Fibroblast of skin of abdomen (primary cell): ENCODE results near the gene EPHX1.
A peak's percentile ranks its signal among the peaks of the same experiment; 100 is the strongest.

ENCODE experiments used
- DNase-seq: peaks from one replicate; pipeline ENCODE4 v3.0.0-alpha.2; 2013

The EPHX1 gene

GRCh38 chr1:225842788-225843425 is 33.0 kb downstream of the EPHX1 start:
- no peak for DNase-seq

- no peak for DNase-seq
Observed at GRCh38 chr1:225843426-225843795, 33.5 kb downstream of the EPHX1 start.

DNA sequence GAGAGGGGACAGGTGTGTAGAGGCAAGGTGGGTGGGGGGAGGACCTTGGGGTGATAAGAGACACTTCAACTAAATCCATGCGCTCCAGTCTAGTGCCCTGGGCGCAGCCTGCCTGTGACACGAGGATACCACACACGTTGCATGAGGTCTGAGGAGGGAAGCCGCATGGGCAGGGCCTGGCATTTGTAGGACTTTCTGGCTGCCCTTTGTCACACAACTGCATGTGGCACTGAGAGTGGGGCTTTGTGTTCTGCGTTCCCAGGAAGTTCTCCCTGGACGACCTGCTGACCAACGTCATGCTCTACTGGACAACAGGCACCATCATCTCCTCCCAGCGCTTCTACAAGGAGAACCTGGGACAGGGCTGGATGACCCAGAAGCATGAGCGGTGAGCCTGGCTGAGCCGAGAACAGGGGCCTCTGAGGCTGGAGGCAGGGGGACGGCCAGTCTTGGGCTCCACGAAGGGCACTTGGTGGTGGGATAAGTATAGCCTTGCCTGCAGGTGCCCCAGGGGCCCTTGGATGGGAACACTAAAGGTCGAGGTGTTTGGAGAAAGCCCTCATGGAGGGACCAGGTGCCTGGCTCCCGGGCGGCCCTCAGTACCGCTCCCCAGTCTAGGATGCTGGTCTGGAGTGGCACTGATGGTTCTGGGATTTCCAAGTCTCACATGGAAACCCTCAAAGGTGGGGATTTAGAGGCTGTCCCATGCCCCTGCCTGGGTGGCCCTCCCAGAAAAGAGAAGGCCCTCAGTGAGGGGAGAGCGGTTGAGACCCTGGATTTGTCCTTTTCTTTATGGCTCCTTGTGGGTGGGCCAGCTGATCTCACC is 34.5 kb downstream of the EPHX1 start:
- no peak for DNase-seq

DNA sequence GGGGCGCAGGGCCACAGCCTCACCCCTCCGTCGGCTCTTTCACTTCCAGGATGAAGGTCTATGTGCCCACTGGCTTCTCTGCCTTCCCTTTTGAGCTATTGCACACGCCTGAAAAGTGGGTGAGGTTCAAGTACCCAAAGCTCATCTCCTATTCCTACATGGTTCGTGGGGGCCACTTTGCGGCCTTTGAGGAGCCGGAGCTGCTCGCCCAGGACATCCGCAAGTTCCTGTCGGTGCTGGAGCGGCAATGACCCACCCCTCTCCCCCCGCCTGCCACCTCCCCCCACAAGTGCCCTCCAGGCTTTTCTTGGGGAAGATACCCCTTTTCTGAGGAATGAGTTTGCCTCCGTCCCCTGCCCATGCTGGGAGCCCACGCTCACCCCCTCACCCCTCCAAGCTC is 35.2 kb downstream of the EPHX1 start:
- DNase-seq: no peak

DNA sequence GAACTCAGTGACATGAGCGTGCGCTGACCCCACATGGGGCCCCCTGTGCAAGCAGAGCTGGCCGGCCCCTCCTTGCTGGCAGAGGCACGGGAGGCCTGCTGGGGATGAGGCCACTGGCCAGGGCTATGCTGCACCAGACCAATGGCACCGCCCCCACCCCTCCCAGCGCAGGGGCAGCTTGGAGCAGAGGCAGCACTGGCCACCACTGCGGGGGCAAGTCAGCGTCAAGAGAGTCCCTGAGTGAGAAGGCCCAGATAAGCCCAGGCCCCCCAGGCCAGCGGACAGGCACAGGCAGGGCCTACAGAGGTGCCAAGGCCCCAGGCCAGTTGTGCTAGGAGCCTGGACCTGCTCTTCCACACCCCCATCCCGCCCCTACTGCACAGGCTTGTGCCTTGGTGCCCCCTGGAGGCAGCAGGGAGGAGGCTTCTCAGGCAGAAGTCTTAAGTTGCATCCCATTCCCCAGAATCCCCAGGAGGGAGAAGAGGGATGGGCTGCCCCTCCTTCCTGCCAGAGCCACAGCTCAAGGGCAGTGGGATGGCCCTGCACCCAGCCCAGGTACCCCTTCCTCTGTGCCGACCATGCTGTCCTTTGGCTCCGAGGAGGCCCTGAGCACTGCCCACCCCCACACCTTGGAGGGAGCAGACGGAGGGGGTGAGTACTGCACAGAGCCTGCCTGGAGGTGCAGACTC is 35.8 kb downstream of the EPHX1 start:
- peak; percentile 71 for DNase-seq

DNA sequence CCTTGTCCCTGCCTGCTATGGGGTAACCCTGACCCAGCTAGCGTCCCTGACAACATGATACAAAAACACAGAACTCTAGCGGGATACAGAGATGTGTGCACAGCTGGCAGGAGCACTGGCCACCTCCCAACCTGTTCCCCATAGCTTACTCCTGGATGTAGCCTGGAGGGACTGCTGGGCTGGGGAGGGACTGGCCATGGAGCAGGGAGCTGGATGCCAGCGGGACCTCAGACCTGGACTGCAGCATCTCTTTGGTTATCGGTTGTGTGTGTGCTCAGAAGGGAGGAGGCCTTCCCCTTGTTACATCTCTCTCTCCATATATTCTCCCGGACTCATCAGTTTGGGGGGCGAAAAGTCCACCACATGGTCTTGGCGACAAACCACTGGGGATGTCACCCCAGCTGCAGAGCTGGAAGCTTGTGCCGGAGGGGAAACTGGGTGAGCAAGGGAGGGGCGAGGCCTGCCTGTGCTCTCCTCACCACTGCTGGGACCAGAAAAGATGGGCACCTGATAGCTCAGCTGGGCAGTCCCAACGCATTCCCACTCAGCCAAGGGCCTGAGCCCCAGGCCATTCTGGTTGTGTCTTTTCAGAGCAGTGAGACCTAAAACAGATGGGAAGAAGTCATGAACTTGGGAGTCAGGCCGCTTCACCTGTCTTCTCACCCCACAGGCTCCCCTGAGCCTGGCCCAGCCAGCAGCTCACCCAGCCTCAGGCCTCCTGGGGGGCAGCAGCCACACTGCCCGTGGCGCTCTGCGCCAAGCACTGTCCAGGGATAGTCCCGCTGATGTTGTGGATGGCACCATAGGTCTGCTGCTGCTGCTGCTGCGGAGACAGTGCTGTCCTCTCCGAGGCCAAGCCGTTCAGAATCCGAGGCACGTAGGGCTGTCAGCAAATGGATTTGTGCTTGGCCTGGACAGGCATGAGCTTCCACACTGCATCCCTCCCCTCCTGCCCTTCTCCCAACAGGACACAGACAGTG is 36.7 kb downstream of the EPHX1 start:
- DNase-seq: no peak

DNA sequence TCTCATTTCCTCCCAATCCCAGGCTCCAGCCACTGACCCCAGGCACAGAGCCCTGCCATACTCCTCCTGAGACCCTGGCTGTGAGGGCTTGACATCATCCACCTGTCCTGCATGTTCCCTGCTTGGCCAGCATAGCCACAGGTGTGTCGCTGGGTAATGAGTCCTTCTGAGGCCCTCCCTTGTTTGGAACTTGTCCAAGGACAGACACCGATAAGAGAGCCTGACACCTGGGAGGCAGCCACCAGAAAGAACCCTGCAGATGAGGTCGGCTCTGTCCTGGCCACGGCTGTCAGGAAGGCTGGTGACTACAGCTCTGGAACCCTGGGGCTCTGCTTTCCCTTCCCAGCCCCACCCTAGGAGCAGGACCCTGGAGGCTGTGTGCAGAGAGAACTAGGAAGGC is 37.7 kb downstream of the EPHX1 start:
- no peak for DNase-seq

DNA sequence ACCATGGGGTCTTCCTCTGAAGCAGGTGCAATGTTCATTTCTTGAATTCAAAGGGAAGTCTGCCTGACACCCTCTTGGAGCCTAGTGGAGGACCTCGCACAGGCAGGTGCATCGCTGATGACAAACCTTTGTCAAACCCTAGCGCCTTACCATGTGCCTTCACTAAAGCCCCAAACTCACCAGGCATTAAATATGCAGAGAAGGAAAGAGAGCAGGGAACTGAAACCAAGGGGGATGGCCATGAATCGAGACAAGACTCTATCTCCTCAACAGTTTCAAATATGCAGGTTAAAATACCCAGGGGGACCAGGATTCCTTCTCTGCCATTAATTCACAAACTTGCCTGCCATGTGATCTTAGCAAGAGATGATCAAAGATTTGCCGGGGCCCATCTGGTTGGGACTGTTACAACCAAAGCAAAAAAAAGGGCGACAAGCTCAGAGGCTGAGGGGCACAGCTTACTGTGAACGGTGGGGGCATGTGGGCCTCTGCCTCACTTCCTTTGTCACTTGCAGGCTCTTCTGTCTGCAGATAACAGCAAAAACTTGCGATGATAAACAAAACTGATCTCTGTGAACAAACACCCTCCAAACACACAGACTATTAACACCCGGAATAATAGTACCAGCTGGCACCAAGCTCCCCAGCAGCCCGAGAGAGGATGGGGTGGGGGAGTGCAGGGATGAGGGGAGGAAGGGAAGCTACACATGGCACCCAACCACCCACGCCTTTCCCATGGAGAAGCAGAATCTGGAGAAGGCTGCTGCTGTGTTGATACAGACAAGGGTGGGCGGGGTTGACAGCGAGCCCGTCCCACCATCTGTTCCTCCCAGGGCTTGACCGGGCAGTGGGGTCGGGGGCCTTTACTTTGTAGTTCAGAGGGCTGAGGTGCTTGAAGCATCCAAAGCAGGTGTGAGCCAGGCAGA is 38.4 kb downstream of the EPHX1 start:
- DNase-seq: no peak

DNA sequence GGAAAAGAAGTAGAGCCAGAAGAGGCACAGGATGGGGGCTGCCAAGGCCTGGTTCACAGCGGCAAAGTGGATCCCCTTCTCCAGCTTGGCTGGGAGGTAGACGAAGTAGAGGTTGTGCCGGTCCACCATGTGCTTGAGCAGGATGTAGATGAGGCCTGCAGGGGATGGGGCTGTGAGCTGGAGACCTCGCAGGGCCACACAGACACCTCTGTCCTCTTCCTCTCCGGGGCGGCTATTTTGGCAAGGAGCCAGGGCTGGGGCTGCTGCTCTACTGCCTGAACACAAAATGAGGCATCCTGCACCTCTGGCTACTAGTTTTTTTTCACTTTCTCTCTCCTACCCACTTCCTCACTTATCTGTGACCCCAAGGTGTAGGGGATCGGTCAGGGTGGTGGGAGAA is 40.0 kb downstream of the EPHX1 start:
- no peak for DNase-seq

DNA sequence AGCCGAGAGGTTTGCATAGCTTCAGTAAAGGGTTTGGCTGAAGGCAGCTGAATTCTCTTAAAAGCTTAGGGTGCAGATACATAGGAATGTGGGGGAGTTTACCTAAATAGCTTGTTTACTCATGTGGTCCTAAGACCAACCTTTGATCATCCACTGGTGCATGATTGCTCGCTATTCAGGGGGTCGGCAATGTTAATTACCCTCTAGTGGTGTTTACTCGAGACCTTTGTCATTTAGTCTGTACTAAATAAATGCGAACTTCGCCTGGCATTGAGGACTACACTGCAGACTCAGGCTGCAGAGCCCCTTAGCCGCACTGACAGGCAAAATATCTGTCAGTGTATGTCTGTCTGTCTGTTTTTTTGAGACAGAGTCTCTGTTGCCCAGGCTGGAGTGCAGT is 40.4 kb downstream of the EPHX1 start:
- no peak for DNase-seq

DNA sequence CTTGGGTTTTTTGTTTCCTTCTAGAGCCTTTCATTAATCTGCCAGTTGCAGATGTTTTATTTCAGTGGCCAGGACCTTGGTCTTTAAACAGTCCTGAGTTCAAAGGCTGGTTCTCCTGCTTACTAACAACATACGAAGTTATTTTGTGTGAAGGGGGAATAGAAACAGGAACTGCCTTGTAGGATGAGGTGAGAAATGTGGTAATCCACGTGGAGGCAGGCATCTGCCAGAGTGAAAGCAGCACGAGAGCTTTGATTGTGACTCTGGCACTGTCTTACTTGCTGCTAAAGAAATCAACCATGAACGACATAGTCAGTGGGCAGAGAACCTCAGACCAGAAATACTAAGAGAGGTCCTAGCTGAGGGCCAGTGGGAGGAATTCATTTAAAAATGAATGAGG is 41.9 kb downstream of the EPHX1 start:
- DNase-seq: no peak

DNA sequence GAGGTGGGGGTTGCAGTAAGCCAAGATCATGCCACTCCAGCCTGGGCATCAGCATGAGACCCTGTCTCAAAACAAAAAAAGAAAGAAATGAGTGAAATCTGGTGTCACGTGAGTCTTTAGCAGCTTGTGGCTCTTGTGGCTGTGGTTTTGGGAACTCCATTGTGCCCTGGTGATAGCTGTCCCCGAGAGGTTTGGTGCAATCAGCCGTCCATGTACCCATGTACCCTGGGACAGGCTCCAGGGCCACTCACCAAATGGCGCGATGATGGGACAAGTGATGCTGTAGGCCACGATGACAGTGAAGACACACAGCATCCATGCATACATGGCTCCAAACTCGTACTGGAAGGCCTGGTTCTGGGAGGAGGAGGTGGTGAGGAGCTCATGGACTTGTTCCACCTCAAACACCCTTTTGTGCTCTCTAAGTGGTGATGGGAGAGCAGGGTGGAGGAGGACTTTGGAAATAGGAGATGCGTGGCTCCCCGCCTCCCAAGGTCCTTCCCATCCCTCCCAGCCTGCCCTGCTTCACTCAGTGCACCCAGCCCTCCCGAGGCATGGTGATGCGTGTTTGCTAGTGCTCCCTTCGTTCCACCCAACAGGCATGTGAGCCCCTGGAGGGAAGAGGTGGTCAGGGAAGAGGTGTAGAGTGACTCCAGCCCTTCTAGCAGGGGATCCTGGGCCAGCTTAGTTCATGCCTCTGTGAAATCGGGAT is 42.6 kb downstream of the EPHX1 start:
- DNase-seq: no peak

- DNase-seq: no peak
Observed at GRCh38 chr1:225853441-225853840, 43.5 kb downstream of the EPHX1 start.

DNA sequence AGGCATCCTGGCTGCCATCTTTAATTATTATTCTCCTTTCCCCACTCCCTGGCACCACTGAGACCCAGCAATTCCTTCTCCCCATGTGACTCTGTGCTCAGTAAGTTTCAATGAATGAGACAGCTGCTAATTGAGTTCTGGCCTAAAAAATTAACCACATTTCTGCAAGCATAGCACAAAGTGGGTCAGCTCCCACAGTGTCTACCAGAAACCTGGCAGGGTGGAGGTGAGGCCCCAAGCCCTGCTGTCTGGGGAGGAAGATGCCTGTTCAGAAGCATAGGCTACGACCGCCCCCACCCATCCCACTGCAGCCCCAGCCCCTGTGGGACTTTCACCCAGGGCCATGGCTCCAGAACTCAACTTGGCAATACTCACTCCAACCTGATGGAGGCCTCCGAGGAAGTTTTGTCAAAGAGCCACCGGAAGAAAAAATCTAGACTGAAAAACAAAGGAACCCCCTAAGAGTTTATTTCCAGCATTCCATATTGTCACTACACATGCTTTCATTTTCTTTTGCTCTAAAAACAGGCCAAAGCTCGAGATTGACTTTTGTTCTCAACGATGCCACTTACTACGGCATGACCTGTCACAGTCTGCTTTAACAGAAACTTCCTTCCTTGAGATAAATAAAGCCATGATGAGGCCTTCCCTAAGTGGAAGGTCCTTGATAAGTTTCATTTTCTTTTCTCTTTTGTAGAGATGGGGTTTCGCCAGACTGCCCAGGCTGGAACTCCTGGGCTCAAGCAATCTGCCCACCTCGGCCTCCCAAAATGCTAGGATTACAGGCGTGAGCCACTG is 45.8 kb downstream of the EPHX1 start:
- no peak for DNase-seq

DNA sequence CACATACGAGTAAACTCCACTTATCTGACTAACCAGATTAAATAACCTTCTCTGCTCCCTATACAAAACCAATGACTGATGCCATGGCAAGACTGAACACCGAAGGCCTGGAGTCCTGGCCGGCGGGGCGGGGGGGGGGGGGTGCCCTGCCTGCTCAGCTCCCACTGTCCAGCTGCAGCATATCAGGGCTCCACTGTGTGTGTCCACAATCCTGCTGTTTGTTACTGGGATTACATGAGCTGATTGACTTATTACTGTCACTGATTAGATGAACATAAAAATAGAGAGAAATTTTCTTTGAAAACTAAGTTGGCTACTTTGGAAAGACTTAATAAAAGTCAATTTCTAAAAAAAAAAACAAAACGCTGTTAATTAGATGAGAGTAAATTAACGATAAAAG is 47.3 kb downstream of the EPHX1 start:
- DNase-seq: no peak

GRCh38 chr1:225859151-225859550 is 49.2 kb downstream of the EPHX1 start:
- no peak for DNase-seq

DNA sequence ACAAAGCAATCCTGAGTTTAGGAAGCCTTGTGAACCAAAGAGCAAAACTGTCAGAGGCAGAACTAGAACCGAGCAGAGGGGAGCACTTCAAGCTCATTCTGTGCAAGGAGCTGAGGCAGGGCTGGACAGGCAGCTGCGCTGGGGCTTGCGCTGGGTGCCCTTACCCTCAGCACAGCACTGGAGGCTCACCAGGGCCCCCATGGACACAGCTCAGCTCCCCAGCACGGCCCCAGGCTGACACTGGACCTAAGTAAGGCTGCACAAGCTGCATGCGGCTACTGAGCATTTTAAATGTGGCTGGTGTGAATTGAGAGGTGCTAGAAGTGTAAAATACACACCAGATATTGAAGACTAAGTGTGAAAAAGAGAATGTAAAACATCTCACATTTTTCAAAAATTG is 50.2 kb downstream of the EPHX1 start:
- DNase-seq: no peak

GRCh38 chr1:225860876-225861441 is 51.0 kb downstream of the EPHX1 start:
- no peak for DNase-seq

- DNase-seq: no peak
Observed at GRCh38 chr1:225861834-225862580, 52.1 kb downstream of the EPHX1 start.
